NCI-H2107 (cell line): Measurements from ENCODE around the gene C20orf202.
"Not testable (repeated sequence)": the region's sequence is repeated elsewhere in the genome, so short reads cannot be mapped to it uniquely, and the experiment has no call there.

Source experiments
- DNase-seq: peaks from one replicate; lab custom pipeline; 2025; lab: John Stamatoyannopoulos, UW

The C20orf202 gene

DNA sequence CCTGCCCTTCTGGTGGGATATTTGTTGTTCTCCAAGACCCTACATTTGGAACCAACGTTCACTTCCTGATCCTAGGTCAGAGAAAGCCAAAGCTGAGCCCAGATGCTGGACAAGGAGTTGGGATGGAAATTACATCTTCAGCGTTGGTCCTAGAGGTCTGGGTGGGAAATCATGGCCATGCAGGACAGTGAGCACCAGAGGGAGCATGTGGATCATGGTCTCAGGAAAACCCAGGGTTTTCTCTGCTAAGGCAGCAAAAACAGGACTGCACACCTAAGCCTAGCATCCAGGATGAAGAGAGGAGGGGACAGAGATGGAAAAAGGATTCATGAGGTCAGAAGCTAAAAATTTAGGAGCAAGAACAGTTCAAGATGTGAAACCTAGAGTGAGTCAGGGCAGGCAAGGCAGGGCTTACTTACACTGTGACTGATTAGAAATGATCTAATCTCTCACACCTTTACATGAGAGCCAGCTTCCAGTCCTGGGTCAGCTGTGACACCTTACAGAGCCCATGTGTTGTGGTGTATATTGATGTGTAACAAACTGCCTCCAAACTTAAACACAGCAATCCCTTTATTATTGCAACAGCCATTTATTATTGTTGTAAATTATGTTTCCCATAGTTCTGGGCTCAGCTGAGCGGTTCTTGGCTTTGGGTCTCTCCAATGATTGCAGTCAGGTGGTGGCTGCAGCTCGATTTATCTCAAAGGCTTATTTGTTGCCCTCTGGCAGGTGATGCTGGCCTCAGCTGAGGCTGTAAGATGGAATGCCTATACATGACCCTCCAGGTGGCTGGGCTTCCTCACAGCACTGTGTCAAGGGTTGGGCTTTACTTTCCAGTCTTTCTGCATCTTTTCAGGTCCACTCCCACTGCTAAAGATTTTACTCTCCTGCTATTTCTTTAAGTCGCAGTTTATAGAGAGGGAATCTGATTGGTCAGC lies 6.5 kb downstream of the C20orf202 start:
- DNase-seq = no peak

DNA sequence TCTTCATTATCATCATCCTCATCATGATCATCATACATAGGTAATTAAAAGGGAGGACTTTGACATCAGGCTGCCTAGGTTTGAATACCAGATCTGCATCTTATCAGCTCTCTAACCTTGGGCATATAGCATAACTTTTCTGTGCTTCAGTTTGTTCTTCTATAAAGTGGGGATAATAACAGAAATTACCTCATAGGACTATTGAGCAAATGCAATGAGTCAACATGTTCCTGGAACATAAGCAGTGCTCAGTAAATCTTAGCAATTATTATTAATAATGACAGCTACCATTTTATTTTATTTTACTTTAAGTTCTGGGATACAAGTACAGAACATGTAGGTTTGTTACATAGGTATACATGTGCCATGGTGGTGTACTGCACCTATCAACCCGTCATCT lies 7.2 kb downstream of the C20orf202 start:
- DNase-seq = no peak

DNA sequence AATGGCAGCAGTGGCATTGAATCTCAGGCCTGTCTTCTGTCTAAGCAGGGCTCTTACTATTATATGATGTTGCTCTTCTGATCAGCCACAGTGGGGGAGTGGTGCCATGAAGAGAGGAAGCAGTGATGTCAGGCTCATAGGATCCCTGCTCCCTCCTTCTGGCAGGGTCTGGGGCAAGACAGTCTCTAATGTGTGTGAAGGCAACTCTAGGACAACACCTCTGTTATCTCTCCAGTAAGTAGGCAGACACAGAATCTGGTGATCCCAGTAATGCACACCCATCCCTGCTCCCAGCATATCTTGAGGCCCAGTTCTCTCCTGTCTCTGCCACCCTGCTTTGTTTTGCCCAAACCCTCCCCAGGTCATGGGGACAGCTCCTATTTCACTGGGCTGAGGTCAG lies 8.8 kb downstream of the C20orf202 start:
- DNase-seq = no peak

DNA sequence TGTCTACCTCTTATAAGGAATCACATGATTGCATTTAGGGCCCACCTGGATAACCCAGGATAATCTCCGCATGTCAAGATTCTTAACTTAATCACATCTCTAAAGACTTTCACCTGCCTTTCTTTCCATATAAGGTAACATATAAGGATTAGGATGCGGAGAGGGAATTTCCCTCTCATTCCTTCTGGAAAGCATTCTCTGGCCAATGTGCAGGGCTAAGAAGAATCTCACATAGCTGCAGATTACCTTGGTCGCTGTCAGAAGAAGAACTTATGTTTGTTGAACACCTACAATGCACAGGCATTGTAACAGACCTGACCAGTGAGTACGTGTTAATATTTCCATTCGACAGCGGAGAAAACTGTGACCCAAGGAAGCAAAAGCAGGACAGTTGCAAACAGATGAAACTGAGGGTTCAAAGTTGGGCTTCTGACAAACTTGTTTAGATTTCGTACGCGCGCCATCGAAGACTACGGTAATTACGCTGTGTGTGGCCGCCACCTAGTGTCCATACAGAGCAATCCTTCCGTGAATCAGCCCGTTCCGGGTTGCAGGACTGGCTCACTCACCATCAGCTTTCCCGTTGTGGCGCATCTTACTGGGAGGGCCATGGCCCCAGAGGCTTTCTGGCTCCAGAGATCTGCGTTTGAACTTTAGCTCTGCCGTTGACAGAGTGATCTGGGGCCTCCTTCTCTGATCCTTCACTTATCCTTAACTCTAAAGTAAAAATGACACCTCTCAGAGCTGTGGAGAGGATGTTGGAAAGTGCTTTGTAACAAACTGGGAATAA lies 9.5 kb downstream of the C20orf202 start:
- DNase-seq = no peak

DNA sequence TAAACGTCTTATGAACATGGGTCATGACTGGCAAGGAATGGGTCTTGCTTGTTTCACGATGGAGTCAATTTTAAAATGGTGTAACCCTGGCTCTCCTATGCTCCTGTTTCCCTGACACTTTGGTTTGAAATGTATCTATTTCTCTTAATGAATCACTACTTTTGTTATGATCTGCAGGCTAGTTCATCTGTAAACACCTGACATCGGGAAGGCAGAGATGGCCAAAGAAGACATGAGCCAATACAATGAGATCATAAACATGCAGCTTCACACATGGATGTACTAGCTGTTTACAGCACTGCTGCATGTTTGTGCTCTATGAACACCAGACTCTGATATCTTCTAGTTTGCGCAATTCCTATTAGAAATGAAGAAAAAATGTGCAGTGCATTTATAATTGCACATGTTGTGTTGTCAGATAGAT lies 11.6 kb downstream of the C20orf202 start:
- DNase-seq = no peak

DNA sequence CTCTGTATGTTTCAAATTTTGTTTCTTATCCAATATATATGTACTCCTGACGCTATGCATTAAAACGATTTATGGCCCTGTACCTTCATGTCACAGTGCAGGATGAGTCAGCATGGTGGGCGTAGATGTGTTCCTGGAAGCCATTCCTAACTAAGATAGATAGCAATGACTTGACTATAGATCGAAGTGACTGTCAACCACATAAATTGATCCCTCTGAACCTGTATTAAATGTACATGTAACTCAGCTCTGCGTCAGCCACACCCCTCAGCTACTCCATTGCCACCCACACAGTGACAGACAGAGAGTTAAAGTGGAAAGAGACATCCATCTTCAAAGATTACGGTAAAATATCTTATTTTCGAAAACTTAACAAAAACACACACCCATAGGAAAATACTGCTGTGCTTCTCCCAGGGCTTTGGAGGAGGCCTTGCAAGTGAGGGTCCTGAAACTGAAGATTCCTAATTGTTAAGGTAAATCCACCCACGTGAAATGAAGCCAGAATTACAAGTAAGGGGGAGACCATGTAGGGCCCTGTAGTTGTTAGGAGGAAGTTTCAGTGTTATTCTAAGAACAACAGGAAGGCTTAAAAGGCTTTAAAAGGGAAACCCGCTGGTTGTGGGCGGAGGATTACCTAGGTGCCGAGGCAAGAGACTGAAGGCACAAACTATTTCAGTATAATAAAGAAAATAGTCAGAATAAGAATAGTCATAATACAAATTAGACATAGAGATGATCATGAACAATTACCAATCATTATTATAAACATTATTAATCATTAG lies 12.3 kb downstream of the C20orf202 start:
- DNase-seq = no peak

DNA sequence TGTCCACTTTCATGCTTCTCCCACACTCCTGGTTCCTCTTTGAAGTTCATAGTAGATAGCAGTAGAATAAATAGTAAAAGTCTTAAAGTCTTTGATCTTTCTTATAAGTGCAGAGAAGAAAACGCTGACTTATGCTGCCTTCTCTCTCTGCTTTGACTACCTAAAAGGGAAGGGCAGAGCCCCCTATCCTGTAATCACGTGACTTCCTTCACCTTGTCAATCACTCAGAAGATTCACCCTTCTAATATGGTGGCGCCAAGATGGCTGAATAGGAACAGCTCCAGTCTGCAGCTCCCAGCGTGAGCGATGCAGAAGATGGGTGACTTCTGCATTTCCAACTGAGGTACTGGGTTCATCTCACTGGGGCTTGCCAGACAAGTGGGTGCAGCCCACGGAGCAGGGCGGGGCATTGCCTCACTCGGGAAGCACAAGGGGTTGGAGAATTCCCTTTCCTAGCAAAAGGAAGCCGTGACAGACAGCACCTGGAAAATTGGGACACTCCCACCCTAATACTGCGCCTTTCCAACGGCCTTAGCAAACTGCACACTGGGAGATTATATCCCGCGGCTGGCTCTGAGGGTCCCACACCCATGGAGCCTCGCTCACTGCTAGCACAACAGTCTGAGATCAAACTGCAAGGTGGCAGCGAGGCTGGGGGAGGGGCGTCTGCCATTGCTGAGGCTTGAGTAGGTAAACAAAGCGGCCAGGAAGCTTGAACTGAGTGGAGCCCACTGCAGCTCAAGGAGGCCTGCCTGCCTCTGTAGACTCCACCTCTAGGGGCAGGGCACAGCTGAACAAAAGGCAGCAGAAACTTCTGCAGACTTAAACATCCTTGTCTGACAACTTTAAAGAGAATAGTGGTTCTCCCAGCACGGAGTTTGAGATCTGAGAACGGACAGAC lies 13.5 kb downstream of the C20orf202 start:
- DNase-seq = not testable (repeated sequence)

DNA sequence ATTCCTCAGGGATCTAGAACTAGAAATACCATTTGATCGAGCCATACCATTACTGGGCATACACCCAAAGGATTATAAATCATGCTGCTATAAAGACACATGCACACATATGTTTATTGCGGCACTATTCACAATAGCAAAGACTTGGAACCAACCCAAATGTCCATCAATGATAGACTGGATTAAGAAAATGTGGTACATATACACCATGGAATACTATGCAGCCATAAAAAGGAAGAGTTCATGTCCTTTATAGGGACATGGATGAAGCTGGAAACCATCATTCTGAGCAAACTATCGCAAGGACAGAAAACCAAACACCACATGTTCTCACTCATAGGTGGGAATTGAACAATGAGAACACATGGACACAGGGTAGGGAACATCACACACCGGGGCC lies 19.5 kb downstream of the C20orf202 start:
- not testable (repeated sequence) for DNase-seq

DNA sequence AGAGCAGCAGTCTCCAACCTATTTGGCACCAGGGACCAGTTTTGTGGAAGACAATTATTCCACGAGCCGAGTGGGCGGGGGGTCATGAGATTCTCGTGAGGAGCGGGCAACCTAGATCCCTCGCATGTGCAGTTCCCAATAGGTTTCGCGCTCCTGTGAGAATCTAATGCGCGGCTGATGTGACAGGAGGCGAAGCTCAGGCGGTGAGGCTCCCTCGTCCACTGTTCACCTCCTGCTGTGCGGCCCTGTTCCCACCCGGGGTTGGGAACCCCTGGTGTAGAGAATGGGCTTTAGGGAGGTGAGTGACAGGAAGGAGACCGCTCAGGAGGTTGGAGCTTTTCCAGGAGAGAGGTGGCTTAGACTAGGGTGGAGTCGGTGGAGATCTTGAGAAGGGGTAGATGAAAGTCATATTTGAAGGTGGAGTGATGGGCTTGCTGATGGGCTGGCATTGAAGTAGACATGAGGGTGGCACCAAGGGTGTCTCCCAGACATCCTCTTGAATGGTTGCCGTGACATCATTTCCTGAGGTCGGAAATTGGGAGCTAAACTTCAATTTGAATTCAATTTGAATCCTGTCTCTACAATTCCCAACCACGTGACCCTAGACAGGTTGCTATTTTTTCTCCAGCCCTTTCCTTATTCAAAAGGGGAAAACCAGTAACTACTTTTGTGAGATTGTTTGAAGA lies 21.1 kb downstream of the C20orf202 start:
- no peak for DNase-seq

DNA sequence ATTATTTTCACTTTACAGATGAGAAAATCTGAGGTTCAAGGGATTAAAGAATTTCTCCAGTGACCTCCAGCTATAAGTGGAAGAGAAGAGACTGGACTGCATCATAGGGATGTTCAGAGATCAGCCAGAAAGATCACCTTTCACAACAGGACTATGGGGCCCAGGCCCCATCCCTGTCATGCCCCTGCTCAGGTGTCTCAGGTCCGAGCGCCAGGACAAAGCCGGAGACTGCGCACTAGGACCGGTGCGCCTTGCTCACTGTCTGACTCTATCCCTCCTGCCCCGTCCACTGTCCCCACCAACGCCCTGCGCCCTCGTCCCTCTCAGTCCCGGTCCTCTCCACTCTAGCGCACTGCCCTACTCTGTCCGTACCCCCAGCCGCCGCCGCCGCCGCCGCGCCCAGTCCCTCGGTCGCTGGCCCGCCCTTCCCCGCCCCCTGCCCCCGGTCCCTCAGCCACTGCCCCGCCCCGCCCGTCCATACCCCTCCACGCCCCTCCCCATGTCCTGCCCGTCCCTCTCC lies 22.1 kb downstream of the C20orf202 start:
- DNase-seq = no peak

DNA sequence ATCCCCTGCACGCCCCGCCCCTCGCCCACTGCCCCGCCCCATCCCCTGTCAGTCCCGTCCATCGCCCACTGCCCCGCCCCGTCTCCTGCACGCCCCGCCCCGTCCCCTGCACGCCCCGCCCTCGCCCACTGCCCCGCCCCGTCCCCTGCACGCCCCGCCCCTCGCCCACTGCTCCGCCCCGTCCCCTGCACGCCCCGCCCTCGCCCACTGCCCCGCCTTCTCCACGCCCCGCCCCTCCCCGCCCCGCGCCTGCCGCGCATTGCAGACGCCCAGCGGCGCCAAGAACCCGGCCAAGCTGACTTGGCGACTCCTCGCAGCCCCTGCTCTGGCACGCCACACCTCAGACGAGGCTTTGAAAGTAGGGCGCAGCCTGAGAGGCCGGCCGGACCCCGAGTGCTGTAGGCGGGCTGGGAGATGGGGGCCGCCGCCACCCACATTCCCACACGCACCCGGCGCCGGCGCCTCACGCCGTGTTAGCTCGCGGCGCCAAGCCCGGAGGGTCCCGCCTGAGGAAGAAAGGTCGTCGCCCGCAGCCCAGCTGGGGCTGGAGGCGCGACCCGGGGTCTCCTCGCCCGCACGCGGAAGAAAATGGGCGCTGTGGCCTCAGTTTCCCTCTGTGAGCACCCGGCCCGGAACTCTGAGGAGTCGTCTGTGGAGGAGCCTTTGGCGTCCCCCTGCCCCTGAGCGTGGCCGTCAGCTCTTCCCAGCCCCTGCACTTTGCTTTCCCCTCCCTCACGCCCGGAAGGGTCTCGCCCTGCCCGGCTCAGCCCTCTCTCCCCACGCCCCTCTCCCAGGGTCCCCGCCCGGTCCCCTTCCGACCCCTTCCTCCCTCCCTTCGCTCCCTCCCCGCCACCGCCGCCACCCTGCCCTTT lies 22.8 kb downstream of the C20orf202 start, which contains the start of gene RAD21L1:
Gene RAD21L1 (plus strand): TSS at position 262 of the 872 bp plus-strand sequence. CDS start 2,410 bp downstream, outside the sequence.
- no peak for DNase-seq

DNA sequence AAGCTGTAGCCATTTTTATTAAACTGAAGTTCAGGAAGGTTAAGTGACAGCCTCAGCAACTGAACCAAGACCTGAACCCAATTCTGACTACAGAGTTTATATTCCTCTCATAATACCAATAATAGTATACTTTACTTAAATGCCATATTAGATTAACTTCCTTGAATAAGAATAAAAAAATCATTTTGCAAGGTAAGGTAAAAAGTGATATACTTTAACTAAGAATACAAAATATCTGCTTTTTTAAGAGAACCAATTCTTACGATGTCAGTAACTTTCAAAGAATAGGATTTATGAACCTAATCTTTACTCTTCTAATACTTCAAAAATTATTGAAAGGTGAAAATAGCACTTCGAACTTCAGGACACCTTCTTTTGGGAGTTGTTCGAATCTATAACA lies 26.3 kb downstream of the C20orf202 start:
- no peak for DNase-seq

DNA sequence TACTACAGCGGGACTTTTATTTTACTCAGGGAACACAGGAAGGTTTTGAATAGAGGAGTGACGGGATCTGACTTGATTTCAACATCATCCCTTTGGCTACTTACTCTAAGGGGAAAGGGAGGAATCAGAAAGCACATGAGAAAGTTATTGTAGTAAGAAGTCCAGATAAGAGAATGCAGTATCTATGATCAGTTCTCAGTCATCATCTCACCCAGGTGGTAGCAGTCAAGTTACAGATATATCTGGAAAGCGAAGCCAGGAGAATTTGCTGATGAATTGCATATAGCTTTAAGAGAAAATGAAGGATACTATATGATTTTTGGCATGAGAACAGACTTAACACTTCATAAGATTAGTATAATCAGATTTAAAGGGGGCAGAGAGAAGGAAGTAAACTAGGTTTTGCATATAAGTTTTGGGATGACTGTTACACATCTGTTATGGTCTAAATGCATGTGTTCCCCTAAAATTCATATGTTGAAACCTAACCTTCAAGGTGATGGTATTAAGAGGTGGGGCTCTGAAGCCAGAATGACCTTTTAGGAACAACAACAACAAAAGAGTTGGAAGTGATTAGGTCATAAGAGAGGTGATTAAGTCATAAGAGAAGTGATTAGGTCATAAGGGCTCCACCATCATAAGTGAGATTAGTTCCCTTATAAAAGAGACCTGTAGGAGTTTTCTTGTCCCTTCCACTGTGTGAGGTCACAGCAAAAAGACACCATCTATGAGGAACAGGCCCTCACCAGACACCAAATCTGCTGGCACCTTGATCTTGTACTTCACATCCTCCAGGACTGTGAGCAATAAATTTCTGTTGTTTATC lies 29.2 kb downstream of the C20orf202 start:
- no peak for DNase-seq

DNA sequence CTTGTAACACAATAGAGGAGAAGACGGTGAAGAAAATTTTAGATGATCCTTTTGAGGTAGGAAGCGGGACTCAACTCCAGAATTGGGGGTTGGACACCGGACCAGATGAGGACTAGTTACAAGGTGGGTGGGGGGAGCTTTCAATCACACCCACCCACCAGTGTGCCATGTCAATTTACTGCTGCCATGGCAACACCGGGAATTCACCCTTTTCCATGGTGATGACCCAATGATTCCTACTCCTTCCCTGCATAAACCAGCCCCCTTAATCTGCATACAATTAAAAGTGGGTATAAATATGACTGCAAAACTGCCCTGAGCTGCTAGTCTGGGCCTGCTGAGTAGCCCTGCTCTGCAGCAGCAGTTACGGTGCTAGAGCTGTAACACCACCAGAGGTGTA lies 37.3 kb downstream of the C20orf202 start:
- no peak for DNase-seq

DNA sequence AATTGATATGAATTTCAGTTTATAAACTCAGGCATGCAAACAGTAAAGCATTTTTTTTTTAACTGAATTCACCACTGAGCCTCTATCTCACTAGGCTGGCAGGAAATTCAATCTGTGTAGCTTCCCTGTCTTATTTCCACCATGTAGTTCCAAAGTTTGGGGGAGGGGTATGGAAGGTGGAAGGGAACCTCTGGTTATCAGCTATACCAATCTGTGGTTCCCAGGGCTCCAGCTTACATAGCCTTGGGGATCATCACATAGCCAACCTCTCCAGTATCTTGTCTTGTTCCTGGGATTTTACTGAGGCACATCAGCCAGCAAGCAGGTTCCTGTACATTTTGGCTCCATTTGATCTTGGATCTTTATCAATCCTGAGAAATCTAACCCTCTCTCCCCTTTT lies 38.2 kb downstream of the C20orf202 start:
- no peak for DNase-seq

DNA sequence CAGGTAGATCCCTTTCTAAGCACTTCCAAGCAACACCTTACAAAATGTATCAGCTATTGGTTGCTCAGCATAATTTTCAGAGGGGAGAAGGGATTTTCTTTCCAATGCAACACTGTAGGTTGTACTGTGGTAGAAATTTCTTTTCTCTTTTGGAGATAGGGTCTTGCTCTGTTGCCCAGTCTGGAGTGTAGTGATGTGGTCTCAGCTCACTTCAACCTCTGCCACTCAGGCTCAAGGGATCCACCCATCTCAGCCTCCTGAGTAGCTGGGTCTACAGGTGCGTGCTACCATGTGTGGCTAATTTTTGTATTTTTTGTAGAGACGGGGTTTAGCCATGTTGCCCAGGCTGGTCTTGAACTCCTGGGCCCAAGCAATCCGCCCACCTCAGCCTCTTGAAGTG lies 38.8 kb downstream of the C20orf202 start:
- no peak for DNase-seq

DNA sequence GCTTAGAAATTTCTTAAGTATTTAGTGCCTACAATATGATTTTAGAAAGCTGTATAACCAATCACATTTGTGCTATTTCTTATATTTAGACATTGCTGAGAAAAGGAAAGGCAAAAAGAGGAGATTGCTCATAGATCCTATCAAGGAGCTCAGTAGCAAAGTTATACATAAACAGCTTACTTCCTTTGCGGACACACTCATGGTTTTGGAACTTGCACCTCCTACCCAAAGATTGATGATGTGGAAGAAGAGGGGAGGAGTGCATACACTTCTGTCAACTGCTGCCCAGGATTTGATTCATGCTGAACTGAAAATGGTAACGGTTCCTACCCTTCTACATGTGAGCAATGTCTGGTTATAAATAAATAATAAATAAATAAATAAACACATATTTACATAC lies 39.3 kb downstream of the C20orf202 start:
- DNase-seq = no peak

DNA sequence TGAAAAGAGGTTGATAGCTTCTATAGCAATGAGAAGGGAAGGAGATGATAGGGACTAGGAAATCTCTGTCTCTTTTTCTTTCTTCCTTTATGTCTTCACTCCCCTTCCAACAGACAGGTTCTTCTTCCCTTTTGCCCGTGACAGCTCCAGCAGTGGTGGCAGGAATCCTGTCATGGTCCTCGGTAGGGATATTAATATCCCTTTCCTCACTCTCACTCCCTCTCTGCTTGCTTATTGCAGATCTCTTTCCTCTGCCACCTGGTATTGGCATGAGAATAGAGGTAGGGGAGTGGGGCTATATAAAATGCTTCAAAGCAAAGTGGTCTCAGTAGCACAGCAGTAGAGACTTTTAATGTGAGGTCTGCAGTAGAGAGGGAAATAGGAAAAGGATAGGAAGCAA lies 42.3 kb downstream of the C20orf202 start:
- no peak for DNase-seq
